RWPE1 (cell line): ENCODE data around the gene FOLR2.

Experiments
- CTCF ChIA-PET: fragments of 350-600 bp; sonication (Branson Sonifier 250); formaldehyde crosslinking; extraction: SDS; loops from one replicate; lab custom pipeline; 2021; lab: Yijun Ruan, JAX
- POLR2A ChIA-PET: fragments of 400-600 bp; formaldehyde crosslinking; extraction: SDS; loops from one replicate; lab custom pipeline; 2020; ENCODE audit warnings: antibody characterized with exemption; ENCODE audit not compliant: low non-redundant PET; lab: Yijun Ruan, JAX
- DNase-seq: peaks from one replicate; pipeline ENCODE4 v3.0.0; 2012; ENCODE audit warnings: low spot score
- H3K27ac ChIP-seq: fragments of 450-650 bp; 2 replicates; pipeline ENCODE4 v1.5.1; 2017
- CTCF ChIP-seq: fragments of 450-650 bp; conservative IDR thresholded peaks from 2 replicates; pipeline ENCODE4 v1.5.1; 2017; ENCODE audit warnings: low read depth, mild to moderate bottlenecking

The FOLR2 gene

GRCh38 chr11:72237112-72237931, 20.7 kb downstream of the FOLR2 start:
- TF ChIP-seq CTCF, result no peak
- ChIA-PET POLR2A (interaction anchor here (0.7 kb wide), 1 partner anchor 13 kb away, joined by 3 read pairs; the partner anchor contains the start of gene INPPL1), CTCF (interaction anchor here (0.5 to 1.7 kb wide), 8 partner anchors 11 to 212 kb away, joined by 3 to 9 read pairs (median 3); partner anchors contain the start of gene CLPB)
- H3K27ac ChIP-seq, result peak overlapping the region; percentile 76
- no peak for DNase-seq

GRCh38 chr11:72238040-72238450, 21.5 kb downstream of the FOLR2 start:
- H3K27ac ChIP-seq, result peak overlapping the region; percentile 76
- DNase-seq, result no peak
- ChIA-PET CTCF (interaction anchor here (0.5 to 1.7 kb wide), 7 partner anchors 9 to 229 kb away, joined by 3 to 9 read pairs (median 3); partner anchors contain the start of gene CLPB), POLR2A (no interaction called here)
- TF ChIP-seq CTCF, result peak; percentile 53

GRCh38 chr11:72238492-72239312, 22.1 kb downstream of the FOLR2 start:
- no peak for TF ChIP-seq CTCF
- peak overlapping the region; percentile 76 for H3K27ac ChIP-seq
- CTCF ChIA-PET, result interaction anchor here (0.5 to 1.7 kb wide), 7 partner anchors 9 to 229 kb away, joined by 3 to 9 read pairs (median 3); partner anchors contain the start of gene CLPB
- POLR2A ChIA-PET, result no interaction called here
- DNase-seq, result no peak

- ChIA-PET CTCF (no interaction called here), POLR2A (no interaction called here)
Observed at GRCh38 chr11:72239313-72239848, 22.8 kb downstream of the FOLR2 start.

GRCh38 chr11:72239849-72240460, 23.4 kb downstream of the FOLR2 start:
- ChIA-PET CTCF (interaction anchor here (1.0 kb wide), 1 partner anchor 215 kb away, joined by 3 read pairs; no protein-coding TSS in a partner anchor), POLR2A (no interaction called here)

More at GRCh38 chr11:72239313-72239848, 22.8 kb downstream of the FOLR2 start:
- H3K27ac ChIP-seq, result peak overlapping the region; percentile 76
- no peak for TF ChIP-seq CTCF
- peak; percentile 65 for DNase-seq

More at GRCh38 chr11:72239849-72240460, 23.4 kb downstream of the FOLR2 start:
- TF ChIP-seq CTCF, result no peak
- H3K27ac ChIP-seq, result peak overlapping the region; percentile 76
- DNase-seq, result no peak
